BJ (cell line): ENCODE data around the gene DUS2. TPM values are rescaled to one million over a fixed set of nuclear protein-coding genes. Genes with fewer than 3 reads are reported as not detected.
"Not testable (repeated sequence)": the region's sequence is repeated elsewhere in the genome, so short reads cannot be mapped to it uniquely, and the experiment has no call there.

ENCODE experiments used
- CTCF ChIA-PET: fragments of 350-600 bp; formaldehyde crosslinking; extraction: SDS; loops from one replicate; lab custom pipeline; 2021; ENCODE audit warnings: antibody characterized with exemption, inconsistent platforms; lab: Yijun Ruan, JAX
- POLR2A ChIA-PET: fragments of 300-600 bp; sonication (Branson Sonifier 250); formaldehyde crosslinking; extraction: SDS; loops from one replicate; lab custom pipeline; 2021; ENCODE audit warnings: antibody characterized with exemption; lab: Charles Lee
- DNase-seq: peaks from one replicate; pipeline ENCODE4 v3.0.0-alpha.2; 2011; ENCODE audit warnings: low read depth
- H3K27me3 ChIP-seq: 2 replicates; pipeline ENCODE4 v1.6.0; 2011; ENCODE audit warnings: low read length; ENCODE audit not compliant: control insufficient read depth, insufficient read depth
- H3K36me3 ChIP-seq: 2 replicates; pipeline ENCODE4 v1.5.1; 2011; ENCODE audit warnings: low read length; ENCODE audit not compliant: control insufficient read depth, insufficient read depth
- H3K4me3 ChIP-seq: 2 replicates; pipeline ENCODE4 v1.5.1; 2011; ENCODE audit warnings: low read depth, mild to moderate bottlenecking, control low read depth, low read length
- CTCF ChIP-seq: IDR thresholded peaks from 2 replicates; pipeline ENCODE4 v1.5.1; 2011; ENCODE audit warnings: low read depth, mild to moderate bottlenecking, control low read depth, inconsistent platforms, low read length, moderate library complexity; ENCODE audit not compliant: insufficient read depth
- polyA plus RNA-seq: library from polyadenylated mRNA; depleted of rRNA; stranded (reverse); fragments of >200 nt; gene quantifications from 2 replicates; pipeline ENCODE4 v1.2.3, GENCODE V29; 2011

DUS2 gene
- polyA plus RNA-seq, 1 experiment, result 18.3 TPM

- no peaks in the 10 kb centered on the region for H3K27me3 ChIP-seq
- no peak for TF ChIP-seq CTCF
- peak overlapping the region; percentile 70 for H3K4me3 ChIP-seq
- DNase-seq, result no peak
- ChIA-PET CTCF (interaction anchor here (0.9 to 3.0 kb wide), 7 partner anchors 11 to 350 kb away, joined by 3 to 19 read pairs (median 3); no protein-coding TSS in a partner anchor), POLR2A (no interaction called here)
- peaks cover 1% of the 10 kb centered on the region; the same call in 1 of the 2 replicates for H3K36me3 ChIP-seq
These were observed 781 bp upstream of the DUS2 start for GRCh38 chr16:68022278-68022727.

GRCh38 chr16:68028996-68029395 is 5.9 kb downstream of the DUS2 start:
- DNase-seq, result no peak
- POLR2A ChIA-PET, result no interaction called here
- no peak for TF ChIP-seq CTCF
- H3K4me3 ChIP-seq, result no peak overlapping the region
- no peaks in the 10 kb centered on the region for H3K27me3 ChIP-seq
- H3K36me3 ChIP-seq, result peaks cover 1% of the 10 kb centered on the region
- CTCF ChIA-PET, result interaction anchor here (0.5 to 4.5 kb wide), 5 partner anchors 9 to 212 kb away, joined by 3 to 29 read pairs (median 4); no protein-coding TSS in a partner anchor

GRCh38 chr16:68030108-68030507 is 7.0 kb downstream of the DUS2 start:
- DNase-seq, H3K36me3 ChIP-seq, H3K4me3 ChIP-seq, H3K27me3 ChIP-seq: not testable (repeated sequence)
- ChIA-PET CTCF (interaction anchor here (1.0 to 4.5 kb wide), 4 partner anchors 10 to 197 kb away, joined by 3 to 29 read pairs (median 4); no protein-coding TSS in a partner anchor), POLR2A (interaction anchor here (0.5 to 0.6 kb wide), 2 partner anchors 14 to 15 kb away, joined by 3 to 17 read pairs; no protein-coding TSS in a partner anchor)

- Histone ChIP-seq H3K27me3 (no peaks in the 10 kb centered on the region), H3K36me3 (no peaks in the 10 kb centered on the region; the same call in 1 of the 2 replicates), H3K4me3 (no peak overlapping the region)
- CTCF ChIA-PET, result interaction anchor here (1.2 to 2.0 kb wide), 2 partner anchors 9 to 217 kb away, joined by 3 to 7 read pairs; no protein-coding TSS in a partner anchor
- no peak for TF ChIP-seq CTCF
- no peak for DNase-seq
- POLR2A ChIA-PET, result no interaction called here
These were observed 8.9 kb downstream of the DUS2 start for GRCh38 chr16:68031951-68032350.

- ChIA-PET CTCF (interaction anchor here (1.0 to 2.0 kb wide), 2 partner anchors 8 to 39 kb away, joined by 3 to 7 read pairs; no protein-coding TSS in a partner anchor), POLR2A (no interaction called here)
- TF ChIP-seq CTCF, result no peak
- Histone ChIP-seq H3K4me3 (no peak overlapping the region), H3K36me3 (no peaks in the 10 kb centered on the region), H3K27me3 (no peaks in the 10 kb centered on the region)
- no peak for DNase-seq
These were observed 10.0 kb downstream of the DUS2 start for GRCh38 chr16:68033101-68033500.
